HepG2 (cell line): ENCODE data around the gene SPSB1. TPM values are rescaled to one million over a fixed set of nuclear protein-coding genes. Genes with fewer than 3 reads are reported as not detected.

Source experiments
- ATAD3A ChIP-seq: sonication (generic); formaldehyde crosslinking; IDR thresholded peaks from 2 replicates; pipeline ENCODE4 v1.4.0; 2020; ENCODE audit warnings: missing genetic modification reagents
- KLF16 ChIP-seq, 2 experiments: sonication (generic) in 1 of 2; formaldehyde crosslinking in 1 of 2; IDR thresholded peaks; 2 replicates each; pipeline versions ENCODE4 v1.6.1 to v1.8.0; 2016 to 2023; ENCODE audit warnings: missing genetic modification reagents in 2 of 2, missing compliant biosample characterization in 1 of 2
- MTF2 ChIP-seq: sonication (generic); formaldehyde crosslinking; IDR thresholded peaks from 2 replicates; pipeline ENCODE4 v1.5.0; 2020; ENCODE audit warnings: missing genetic modification reagents, borderline replicate concordance
- NCOA1 ChIP-seq: sonication (generic); formaldehyde crosslinking; IDR thresholded peaks from 2 replicates; pipeline ENCODE4 v1.9.0; 2021; ENCODE audit warnings: missing genetic modification reagents
- POLR2G ChIP-seq: fragments of 200-400 bp; formaldehyde crosslinking; IDR thresholded peaks from 2 replicates; pipeline ENCODE4 v1.6.1; 2018; ENCODE audit warnings: mild to moderate bottlenecking, low read depth, low read length, moderate library complexity
- SKI ChIP-seq: fragments of 450-650 bp; IDR thresholded peaks from one replicate; pipeline ENCODE4 v1.6.1; 2018; ENCODE audit warnings: mild to moderate bottlenecking; ENCODE audit not compliant: partially characterized antibody
- ZNF879 ChIP-seq: sonication (generic); formaldehyde crosslinking; IDR thresholded peaks from 2 replicates; pipeline ENCODE4 v1.8.1; 2023; ENCODE audit warnings: missing genetic modification reagents
- ZSCAN9 ChIP-seq: IDR thresholded peaks from 2 replicates; pipeline ENCODE4 v1.6.1; 2016; ENCODE audit warnings: borderline replicate concordance
- polyA plus RNA-seq, 8 experiments: library from polyadenylated mRNA; depleted of rRNA in 3 of 8; stranded (reverse) in 7 of 8; unstranded in 1 of 8; fragments of >200 nt; fragmentation: Illumina TruSeq in 4 of 8; extraction: Trizol in 4 of 8; gene quantifications; 2 replicates each; pipeline versions ENCODE4 v1.2.1 to v1.2.3, GENCODE V29; 2011 to 2016; ENCODE audit warnings: low read depth in 4 of 8, missing spikeins in 1 of 8, mixed read lengths in 1 of 8; ENCODE audit not compliant: insufficient read depth in 1 of 8
- total RNA-seq, 5 experiments: library from RNA; depleted of rRNA; stranded (reverse); fragments of >200 nt; fragmentation: Illumina TruSeq; extraction: Trizol; gene quantifications; 2 replicates each; pipeline ENCODE4 v1.2.3, GENCODE V29; 2016; ENCODE audit warnings: low read depth in 1 of 5
- TF ChIP-seq, protein P1 (sequence below): sonication (generic); formaldehyde crosslinking; IDR thresholded peaks from 2 replicates; pipeline ENCODE4 v1.4.0; 2020; ENCODE audit warnings: missing genetic modification reagents, borderline replicate concordance
- TF ChIP-seq, protein P2 (sequence below): sonication (generic); formaldehyde crosslinking; IDR thresholded peaks from 2 replicates; pipeline ENCODE4 v1.4.0; 2020; ENCODE audit warnings: missing genetic modification reagents
- TF ChIP-seq, protein P3 (sequence below): sonication (generic); formaldehyde crosslinking; IDR thresholded peaks from 2 replicates; pipeline ENCODE4 v1.4.0; 2020; ENCODE audit warnings: missing genetic modification reagents, borderline replicate concordance
- TF ChIP-seq, protein P4 (sequence below): sonication (generic); formaldehyde crosslinking; conservative IDR thresholded peaks from 2 replicates; pipeline ENCODE4 v1.8.0; 2022; ENCODE audit warnings: missing genetic modification reagents
- TF ChIP-seq, protein P5 (sequence below): sonication (generic); formaldehyde crosslinking; IDR thresholded peaks from 2 replicates; pipeline ENCODE4 v1.5.1; 2020; ENCODE audit warnings: mild to moderate bottlenecking, missing genetic modification reagents, moderate library complexity
- TF ChIP-seq, protein P6 (sequence below): sonication (generic); formaldehyde crosslinking; IDR thresholded peaks from 2 replicates; pipeline ENCODE4 v1.4.0; 2020; ENCODE audit warnings: missing genetic modification reagents, mild to moderate bottlenecking, borderline replicate concordance

The SPSB1 gene
- total and polyA plus RNA-seq, 2 of the 13 experiments (the other 11 are each of a cell fraction or from before 2014, with no cell fraction given), result 5.0 to 8.0 TPM

DNA sequence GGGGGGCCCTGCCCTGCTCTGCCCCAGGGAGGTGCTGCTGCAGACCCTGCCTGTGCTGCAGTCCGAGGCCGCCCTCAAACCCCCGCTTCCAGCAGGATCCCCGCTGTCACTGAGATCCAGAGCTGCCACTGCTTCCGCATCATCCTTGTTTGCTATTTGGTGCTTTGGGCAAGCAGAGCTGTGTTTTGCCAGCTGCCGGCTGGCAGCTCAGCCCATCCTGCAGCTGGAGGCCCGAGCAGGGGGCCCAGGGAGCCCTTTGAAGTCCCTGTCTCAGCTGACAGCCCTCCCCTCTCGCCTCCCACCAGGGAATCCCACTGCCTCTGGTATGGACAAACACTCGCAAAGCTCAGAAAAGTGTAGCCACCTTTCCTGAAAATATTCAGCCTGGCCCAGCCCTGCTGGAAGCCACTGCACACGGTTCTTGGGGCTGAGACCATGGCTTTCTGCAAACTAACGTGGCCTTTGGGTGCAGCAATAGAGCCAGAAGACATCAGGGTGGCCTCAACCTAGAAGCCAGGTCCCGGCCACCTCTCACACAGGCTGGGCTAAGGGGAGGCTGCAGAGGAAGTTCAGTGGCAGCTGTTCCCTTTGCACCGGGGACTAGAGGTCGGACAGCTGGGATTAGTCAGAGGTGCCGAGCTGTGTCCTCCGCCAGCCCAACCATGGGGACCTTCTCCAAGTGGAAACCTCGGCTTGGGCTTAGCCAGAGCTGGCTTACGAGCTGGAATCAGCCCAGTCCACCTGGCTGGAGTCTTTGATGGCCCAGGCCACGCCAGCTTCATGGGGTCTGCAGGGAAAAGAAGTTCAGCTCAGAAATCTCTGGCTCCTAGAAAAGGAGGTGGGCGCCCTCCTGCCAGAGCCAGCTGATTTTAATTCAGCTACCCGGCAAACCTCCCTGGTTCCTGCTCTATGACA is 107.1 kb downstream of the SPSB1 start (continued):
- no peak for TF ChIP-seq ZSCAN9
- TF ChIP-seq, protein P1, sequence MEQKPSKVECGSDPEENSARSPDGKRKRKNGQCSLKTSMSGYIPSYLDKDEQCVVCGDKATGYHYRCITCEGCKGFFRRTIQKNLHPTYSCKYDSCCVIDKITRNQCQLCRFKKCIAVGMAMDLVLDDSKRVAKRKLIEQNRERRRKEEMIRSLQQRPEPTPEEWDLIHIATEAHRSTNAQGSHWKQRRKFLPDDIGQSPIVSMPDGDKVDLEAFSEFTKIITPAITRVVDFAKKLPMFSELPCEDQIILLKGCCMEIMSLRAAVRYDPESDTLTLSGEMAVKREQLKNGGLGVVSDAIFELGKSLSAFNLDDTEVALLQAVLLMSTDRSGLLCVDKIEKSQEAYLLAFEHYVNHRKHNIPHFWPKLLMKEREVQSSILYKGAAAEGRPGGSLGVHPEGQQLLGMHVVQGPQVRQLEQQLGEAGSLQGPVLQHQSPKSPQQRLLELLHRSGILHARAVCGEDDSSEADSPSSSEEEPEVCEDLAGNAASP, result no peak
- TF ChIP-seq MTF2 (CRISPR knock-in tag), result no peak
- no peak for TF ChIP-seq POLR2G
- TF ChIP-seq, protein P2, sequence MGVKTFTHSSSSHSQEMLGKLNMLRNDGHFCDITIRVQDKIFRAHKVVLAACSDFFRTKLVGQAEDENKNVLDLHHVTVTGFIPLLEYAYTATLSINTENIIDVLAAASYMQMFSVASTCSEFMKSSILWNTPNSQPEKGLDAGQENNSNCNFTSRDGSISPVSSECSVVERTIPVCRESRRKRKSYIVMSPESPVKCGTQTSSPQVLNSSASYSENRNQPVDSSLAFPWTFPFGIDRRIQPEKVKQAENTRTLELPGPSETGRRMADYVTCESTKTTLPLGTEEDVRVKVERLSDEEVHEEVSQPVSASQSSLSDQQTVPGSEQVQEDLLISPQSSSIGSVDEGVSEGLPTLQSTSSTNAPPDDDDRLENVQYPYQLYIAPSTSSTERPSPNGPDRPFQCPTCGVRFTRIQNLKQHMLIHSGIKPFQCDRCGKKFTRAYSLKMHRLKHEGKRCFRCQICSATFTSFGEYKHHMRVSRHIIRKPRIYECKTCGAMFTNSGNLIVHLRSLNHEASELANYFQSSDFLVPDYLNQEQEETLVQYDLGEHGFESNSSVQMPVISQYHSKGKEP (CRISPR knock-in tag), result no peak
- TF ChIP-seq ATAD3A (CRISPR knock-in tag), result no peak
- TF ChIP-seq, protein P3, sequence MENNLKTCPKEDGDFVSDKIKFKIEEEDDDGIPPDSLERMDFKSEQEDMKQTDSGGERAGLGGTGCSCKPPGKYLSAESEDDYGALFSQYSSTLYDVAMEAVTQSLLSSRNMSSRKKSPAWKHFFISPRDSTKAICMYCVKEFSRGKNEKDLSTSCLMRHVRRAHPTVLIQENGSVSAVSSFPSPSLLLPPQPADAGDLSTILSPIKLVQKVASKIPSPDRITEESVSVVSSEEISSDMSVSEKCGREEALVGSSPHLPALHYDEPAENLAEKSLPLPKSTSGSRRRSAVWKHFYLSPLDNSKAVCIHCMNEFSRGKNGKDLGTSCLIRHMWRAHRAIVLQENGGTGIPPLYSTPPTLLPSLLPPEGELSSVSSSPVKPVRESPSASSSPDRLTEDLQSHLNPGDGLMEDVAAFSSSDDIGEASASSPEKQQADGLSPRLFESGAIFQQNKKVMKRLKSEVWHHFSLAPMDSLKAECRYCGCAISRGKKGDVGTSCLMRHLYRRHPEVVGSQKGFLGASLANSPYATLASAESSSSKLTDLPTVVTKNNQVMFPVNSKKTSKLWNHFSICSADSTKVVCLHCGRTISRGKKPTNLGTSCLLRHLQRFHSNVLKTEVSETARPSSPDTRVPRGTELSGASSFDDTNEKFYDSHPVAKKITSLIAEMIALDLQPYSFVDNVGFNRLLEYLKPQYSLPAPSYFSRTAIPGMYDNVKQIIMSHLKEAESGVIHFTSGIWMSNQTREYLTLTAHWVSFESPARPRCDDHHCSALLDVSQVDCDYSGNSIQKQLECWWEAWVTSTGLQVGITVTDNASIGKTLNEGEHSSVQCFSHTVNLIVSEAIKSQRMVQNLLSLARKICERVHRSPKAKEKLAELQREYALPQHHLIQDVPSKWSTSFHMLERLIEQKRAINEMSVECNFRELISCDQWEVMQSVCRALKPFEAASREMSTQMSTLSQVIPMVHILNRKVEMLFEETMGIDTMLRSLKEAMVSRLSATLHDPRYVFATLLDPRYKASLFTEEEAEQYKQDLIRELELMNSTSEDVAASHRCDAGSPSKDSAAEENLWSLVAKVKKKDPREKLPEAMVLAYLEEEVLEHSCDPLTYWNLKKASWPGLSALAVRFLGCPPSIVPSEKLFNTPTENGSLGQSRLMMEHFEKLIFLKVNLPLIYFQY (CRISPR knock-in tag), result no peak
- no peak for TF ChIP-seq KLF16 (CRISPR knock-in tag; IDR thresholded peaks at IDR 0.05)
- no peak for TF ChIP-seq ZNF879 (CRISPR knock-in tag)
- TF ChIP-seq, protein P4, sequence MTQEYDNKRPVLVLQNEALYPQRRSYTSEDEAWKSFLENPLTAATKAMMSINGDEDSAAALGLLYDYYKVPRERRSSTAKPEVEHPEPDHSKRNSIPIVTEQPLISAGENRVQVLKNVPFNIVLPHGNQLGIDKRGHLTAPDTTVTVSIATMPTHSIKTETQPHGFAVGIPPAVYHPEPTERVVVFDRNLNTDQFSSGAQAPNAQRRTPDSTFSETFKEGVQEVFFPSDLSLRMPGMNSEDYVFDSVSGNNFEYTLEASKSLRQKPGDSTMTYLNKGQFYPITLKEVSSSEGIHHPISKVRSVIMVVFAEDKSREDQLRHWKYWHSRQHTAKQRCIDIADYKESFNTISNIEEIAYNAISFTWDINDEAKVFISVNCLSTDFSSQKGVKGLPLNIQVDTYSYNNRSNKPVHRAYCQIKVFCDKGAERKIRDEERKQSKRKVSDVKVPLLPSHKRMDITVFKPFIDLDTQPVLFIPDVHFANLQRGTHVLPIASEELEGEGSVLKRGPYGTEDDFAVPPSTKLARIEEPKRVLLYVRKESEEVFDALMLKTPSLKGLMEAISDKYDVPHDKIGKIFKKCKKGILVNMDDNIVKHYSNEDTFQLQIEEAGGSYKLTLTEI (CRISPR knock-in tag), result no peak
- no peak for TF ChIP-seq SKI
- TF ChIP-seq NCOA1 (CRISPR knock-in tag), result no peak
- TF ChIP-seq, protein P5, sequence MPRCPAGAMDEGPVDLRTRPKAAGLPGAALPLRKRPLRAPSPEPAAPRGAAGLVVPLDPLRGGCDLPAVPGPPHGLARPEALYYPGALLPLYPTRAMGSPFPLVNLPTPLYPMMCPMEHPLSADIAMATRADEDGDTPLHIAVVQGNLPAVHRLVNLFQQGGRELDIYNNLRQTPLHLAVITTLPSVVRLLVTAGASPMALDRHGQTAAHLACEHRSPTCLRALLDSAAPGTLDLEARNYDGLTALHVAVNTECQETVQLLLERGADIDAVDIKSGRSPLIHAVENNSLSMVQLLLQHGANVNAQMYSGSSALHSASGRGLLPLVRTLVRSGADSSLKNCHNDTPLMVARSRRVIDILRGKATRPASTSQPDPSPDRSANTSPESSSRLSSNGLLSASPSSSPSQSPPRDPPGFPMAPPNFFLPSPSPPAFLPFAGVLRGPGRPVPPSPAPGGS (CRISPR knock-in tag), result peak; percentile 15; the same call in 1 of the 2 replicates
- TF ChIP-seq, protein P6, sequence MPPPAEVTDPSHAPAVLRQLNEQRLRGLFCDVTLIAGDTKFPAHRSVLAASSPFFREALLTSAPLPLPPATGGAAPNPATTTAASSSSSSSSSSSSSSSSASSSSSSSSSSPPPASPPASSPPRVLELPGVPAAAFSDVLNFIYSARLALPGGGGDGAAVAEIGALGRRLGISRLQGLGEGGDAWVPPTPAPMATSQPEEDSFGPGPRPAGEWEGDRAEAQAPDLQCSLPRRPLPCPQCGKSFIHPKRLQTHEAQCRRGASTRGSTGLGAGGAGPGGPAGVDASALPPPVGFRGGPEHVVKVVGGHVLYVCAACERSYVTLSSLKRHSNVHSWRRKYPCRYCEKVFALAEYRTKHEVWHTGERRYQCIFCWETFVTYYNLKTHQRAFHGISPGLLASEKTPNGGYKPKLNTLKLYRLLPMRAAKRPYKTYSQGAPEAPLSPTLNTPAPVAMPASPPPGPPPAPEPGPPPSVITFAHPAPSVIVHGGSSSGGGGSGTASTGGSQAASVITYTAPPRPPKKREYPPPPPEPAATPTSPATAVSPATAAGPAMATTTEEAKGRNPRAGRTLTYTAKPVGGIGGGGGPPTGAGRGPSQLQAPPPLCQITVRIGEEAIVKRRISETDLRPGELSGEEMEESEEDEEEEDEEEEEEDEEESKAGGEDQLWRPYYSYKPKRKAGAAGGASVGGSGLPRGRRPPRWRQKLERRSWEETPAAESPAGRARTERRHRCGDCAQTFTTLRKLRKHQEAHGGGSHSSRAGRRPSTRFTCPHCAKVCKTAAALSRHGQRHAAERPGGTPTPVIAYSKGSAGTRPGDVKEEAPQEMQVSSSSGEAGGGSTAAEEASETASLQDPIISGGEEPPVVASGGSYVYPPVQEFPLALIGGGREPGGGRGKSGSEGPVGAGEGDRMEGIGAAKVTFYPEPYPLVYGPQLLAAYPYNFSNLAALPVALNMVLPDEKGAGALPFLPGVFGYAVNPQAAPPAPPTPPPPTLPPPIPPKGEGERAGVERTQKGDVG (CRISPR knock-in tag), result no peak
